ENCODE data around the gene LCN2. TPM values are rescaled to one million over a fixed set of nuclear protein-coding genes. Genes with fewer than 3 reads are reported as not detected.

The LCN2 gene
- total RNA-seq, 2 donors from 2014 or later = 30.5 to 43.7 TPM

- Histone ChIP-seq H3K4me3 (peak overlapping the region; percentile 86 to 97), H3K36me3 (no peaks in the 10 kb centered on the region), H3K27ac (peak overlapping the region; percentile 83 to 86), H3K27me3 (replicated peaks; ENCODE audit: insufficient read depth) (no peaks in the 10 kb centered on the region), H3K9me3 (no peaks in the 10 kb centered on the region), H3K4me1 (replicated peaks) (peaks cover 11% of the 10 kb centered on the region)
- TF ChIP-seq POLR2AphosphoS5 (IDR thresholded peaks at IDR 0.05) (no peak), POLR2A (IDR thresholded peaks at IDR 0.05) (no peak), CTCF (IDR thresholded peaks at IDR 0.05) (no peak)
- DNase-seq (ENCODE audit: low spot score) = no peak
- intact Hi-C loops (cut with DNase I) = loop anchor here (10.0 kb wide), 1 partner anchor 84 kb away; the partner anchor contains the start of genes GOLGA2 and SWI5
- WGBS = 18% methylated on average over 28 of the region's 32 CpGs
Observed at GRCh38 chr9:128190516-128191405, 41.5 kb downstream of the LCN2 start.

GRCh38 chr9:128191406-128192046 lies 42.3 kb downstream of the LCN2 start, which contains the start of gene CIZ1:
TSS of gene CIZ1 (minus strand) at chr9:128191572. CDS start at chr9:128190857, 715 bp downstream.
- DNase-seq (ENCODE audit: low spot score) = peak; percentile 67
- 1% methylated on average over 34 of the region's 71 CpGs for WGBS
- intact Hi-C loops (cut with DNase I) = loop anchor here (10.0 kb wide), 1 partner anchor 83 kb away; the partner anchor contains the start of genes GOLGA2 and SWI5
- peaks cover 11% of the 10 kb centered on the region for H3K4me1 ChIP-seq (replicated peaks)
- peak; percentile 68 to 90 (median 82) for TF ChIP-seq CTCF (IDR thresholded peaks at IDR 0.05)
- peak; percentile 31 for TF ChIP-seq POLR2A (IDR thresholded peaks at IDR 0.05)
- TF ChIP-seq POLR2AphosphoS5 (IDR thresholded peaks at IDR 0.05) = no peak
- H3K36me3 ChIP-seq = no peaks in the 10 kb centered on the region
- no peaks in the 10 kb centered on the region for H3K9me3 ChIP-seq
- no peaks in the 10 kb centered on the region for H3K27me3 ChIP-seq (replicated peaks; ENCODE audit: insufficient read depth)
- H3K27ac ChIP-seq = peak within 1 kb of the TSS; percentile 83 to 86
- peak within 1 kb of the TSS; percentile 86 to 97 for H3K4me3 ChIP-seq

GRCh38 chr9:128192601-128193371 lies 43.5 kb downstream of the LCN2 start:
- Histone ChIP-seq H3K9me3 (no peaks in the 10 kb centered on the region), H3K27me3 (replicated peaks; ENCODE audit: insufficient read depth) (no peaks in the 10 kb centered on the region), H3K4me1 (replicated peaks) (peaks cover 11% of the 10 kb centered on the region), H3K4me3 (peak overlapping the region; percentile 86 to 97), H3K36me3 (no peaks in the 10 kb centered on the region), H3K27ac (peak overlapping the region; percentile 83 to 86)
- intact Hi-C loops (cut with DNase I) = loop anchor here (10.0 kb wide), 1 partner anchor 82 kb away; the partner anchor contains the start of genes GOLGA2 and SWI5
- TF ChIP-seq POLR2AphosphoS5 (IDR thresholded peaks at IDR 0.05) (peak; percentile 72), CTCF (IDR thresholded peaks at IDR 0.05) (peak in 3 of 4 experiments; percentile 45 to 63 (median 60)), POLR2A (IDR thresholded peaks at IDR 0.05) (peak; percentile 57)
- WGBS = 21% methylated on average over 56 of the region's 56 CpGs
- peak; percentile 86 for DNase-seq (ENCODE audit: low spot score)

GRCh38 chr9:128193469-128194096 lies 44.3 kb downstream of the LCN2 start:
- 85% methylated on average over 14 of the region's 14 CpGs for WGBS
- Histone ChIP-seq H3K27me3 (replicated peaks; ENCODE audit: insufficient read depth) (no peaks in the 10 kb centered on the region), H3K9me3 (no peaks in the 10 kb centered on the region), H3K27ac (peak overlapping the region; percentile 83 to 86), H3K36me3 (no peaks in the 10 kb centered on the region), H3K4me1 (replicated peaks) (peaks cover 11% of the 10 kb centered on the region), H3K4me3 (no peak overlapping the region)
- intact Hi-C loops (cut with DNase I) = loop anchor here (10.0 kb wide), 1 partner anchor 81 kb away; the partner anchor contains the start of genes GOLGA2 and SWI5
- TF ChIP-seq POLR2A (IDR thresholded peaks at IDR 0.05) (no peak), POLR2AphosphoS5 (IDR thresholded peaks at IDR 0.05) (no peak), CTCF (IDR thresholded peaks at IDR 0.05) (no peak)
- DNase-seq (ENCODE audit: low spot score) = no peak
